B cell (primary cell): ENCODE measurements around the gene LIMD2. TPM values are rescaled to one million over a fixed set of nuclear protein-coding genes. Genes with fewer than 3 reads are reported as not detected.

Experiments used
- ATAC-seq: fragments of 200-7000 bp; cut with Tn5 transposase; one replicate; pipeline ENCODE4 v1.10.0; 2021; ENCODE audit warnings: low read depth, mild to moderate bottlenecking, moderate number of reproducible peaks, moderate library complexity
- CTCF ChIA-PET: fragments of 350-600 bp; sonication (Branson Sonifier 250); formaldehyde crosslinking; loops from one replicate; lab custom pipeline; 2021; ENCODE audit warnings: antibody characterized with exemption, inconsistent platforms; lab: Charles Lee
- POLR2A ChIA-PET: fragments of 350-600 bp; sonication (Branson Sonifier 250); formaldehyde crosslinking; loops from one replicate; lab custom pipeline; 2021; ENCODE audit warnings: antibody characterized with exemption; lab: Charles Lee
- DNase-seq: peaks from one replicate; pipeline ENCODE4 v3.0.0; 2013
- H2AFZ ChIP-seq: 2 replicates; pipeline ENCODE4 v1.6.1; 2012; ENCODE audit warnings: mild to moderate bottlenecking, low read depth, low read length; ENCODE audit not compliant: insufficient read depth, poor library complexity, severe bottlenecking
- H3K27ac ChIP-seq, 2 donors: 1 replicate in 1 of 2; 2 replicates in 1 of 2; pipeline ENCODE4 v1.5.1; 2012 to 2013; ENCODE audit warnings: low read length in 2 of 2, mild to moderate bottlenecking in 2 of 2, moderate library complexity in 1 of 2
- H3K27me3 ChIP-seq, 4 experiments: fragments of 200-600 bp in 1 of 4; sonication (generic) in 1 of 4; replicated peaks in 1 of 4; 1 replicate in 2 of 4; 2 replicates in 2 of 4; pipeline versions ENCODE4 v1.6.1 to v1.7.0; 2013 to 2016; ENCODE audit warnings: low read length in 3 of 4, mild to moderate bottlenecking in 2 of 4, mixed read lengths in 1 of 4, moderate library complexity in 1 of 4; ENCODE audit not compliant: insufficient read depth in 4 of 4, control insufficient read depth in 3 of 4; ENCODE audit errors: control extremely low read depth in 1 of 4
- H3K36me3 ChIP-seq, 2 experiments: replicated peaks in 1 of 2; 1 replicate in 1 of 2; 2 replicates in 1 of 2; pipeline versions ENCODE4 v1.6.1 to v1.7.1; 2013; ENCODE audit warnings: low read length in 1 of 2; ENCODE audit not compliant: insufficient read depth in 2 of 2, control insufficient read depth in 1 of 2; ENCODE audit errors: control extremely low read depth in 1 of 2, extremely low read depth in 1 of 2
- H3K4me1 ChIP-seq, 2 donors: fragments of 200-600 bp in 1 of 2; sonication (generic) in 1 of 2; 1 replicate in 1 of 2; 2 replicates in 1 of 2; pipeline versions ENCODE4 v1.5.1 to v1.6.1; 2013 to 2017; ENCODE audit warnings: low read length in 2 of 2; ENCODE audit not compliant: control insufficient read depth in 2 of 2, insufficient read depth in 2 of 2
- H3K4me2 ChIP-seq: replicated peaks from 2 replicates; pipeline ENCODE3; 2012; ENCODE audit warnings: mild to moderate bottlenecking, low read depth, low read length; ENCODE audit not compliant: poor library complexity, severe bottlenecking
- H3K4me3 ChIP-seq, 5 experiments: fragments of 200-600 bp in 1 of 5; sonication (generic) in 1 of 5; 1 replicate in 3 of 5; 2 replicates in 2 of 5; pipeline versions ENCODE4 v1.5.1 to v1.7.0; 2011 to 2016; ENCODE audit warnings: low read length in 4 of 5, mild to moderate bottlenecking in 4 of 5, low read depth in 2 of 5, control low read depth in 1 of 5, moderate library complexity in 1 of 5; ENCODE audit not compliant: insufficient read depth in 1 of 5; ENCODE audit errors: control extremely low read depth in 1 of 5, extremely low read depth in 1 of 5
- H3K79me2 ChIP-seq: fragments of 200-600 bp; sonication (generic); one replicate; pipeline ENCODE4 v1.6.0; 2016; ENCODE audit warnings: low read length; ENCODE audit not compliant: control insufficient read depth, insufficient read depth
- H3K9ac ChIP-seq: fragments of 200-600 bp; sonication (generic); 2 replicates; pipeline ENCODE4 v1.6.1; 2017; ENCODE audit warnings: mild to moderate bottlenecking, low read length, moderate library complexity
- H3K9me3 ChIP-seq, 3 donors: one replicate each; pipeline versions ENCODE4 v1.6.1 to v1.7.1; 2013; ENCODE audit warnings: low read length in 2 of 3; ENCODE audit not compliant: control insufficient read depth in 2 of 3, insufficient read depth in 1 of 3; ENCODE audit errors: control extremely low read depth in 1 of 3
- H4K20me1 ChIP-seq: 2 replicates; pipeline ENCODE4 v1.6.0; 2012; ENCODE audit warnings: mild to moderate bottlenecking, low read length; ENCODE audit not compliant: insufficient read depth, control insufficient read depth, poor library complexity, severe bottlenecking
- H3K27ac Mint-ChIP-seq: one replicate; pipeline ENCODE4 v1.8.0; 2021; ENCODE audit warnings: mixed read lengths
- H3K27me3 Mint-ChIP-seq: one replicate; pipeline ENCODE4 v1.8.0; 2021; ENCODE audit warnings: mixed read lengths
- H3K4me1 Mint-ChIP-seq: one replicate; pipeline ENCODE4 v1.8.0; 2021; ENCODE audit warnings: mixed read lengths
- H3K4me3 Mint-ChIP-seq: one replicate; pipeline ENCODE4 v1.8.0; 2021; ENCODE audit warnings: mixed read lengths
- H3K9me3 Mint-ChIP-seq: one replicate; pipeline ENCODE4 v1.8.0; 2022; ENCODE audit warnings: mixed read lengths; ENCODE audit not compliant: insufficient read depth
- EZH2 ChIP-seq: IDR thresholded peaks from 2 replicates; pipeline ENCODE4 v1.6.1; 2012; ENCODE audit warnings: borderline replicate concordance, low read depth, mild to moderate bottlenecking, moderate library complexity, low read length; ENCODE audit not compliant: insufficient read depth, poor library complexity, severe bottlenecking
- WGBS: methylation state at CpG from one replicate; pipeline ENCODE4 v1.1.5; 2013; ENCODE audit warnings: missing lambda C conversion rate; ENCODE audit not compliant: insufficient coverage; 5-methylcytosine and 5-hydroxymethylcytosine counted together
- intact Hi-C: fragments of 100-400 bp; cut with micrococcal nuclease; formaldehyde crosslinking; loops from one replicate; pipeline ENCODE4 v1.10.0; 2022
- polyA plus RNA-seq: library from polyadenylated mRNA; depleted of rRNA; stranded (reverse); fragments of >200 nt; gene quantifications from 2 replicates; pipeline ENCODE4 v1.2.3, GENCODE V29; 2012
- total RNA-seq, 2 donors: library from RNA; stranded (reverse); fragments of 120-200 nt in 1 of 2; gene quantifications; 1 replicate in 1 of 2; 2 replicates in 1 of 2; pipeline versions ENCODE4 v1.2.3 to v1.2.4, GENCODE V29; 2013 to 2022
- TF ChIP-seq, protein P1 (sequence below): fragments of 200-600 bp; IDR thresholded peaks from one replicate; pipeline ENCODE4 v1.8.0; 2022; ENCODE audit warnings: antibody characterized with exemption, mild to moderate bottlenecking

Gene LIMD2
- total and polyA plus RNA-seq, 2 donors (not counting 1 experiment from before 2014, with no cell fraction given): 587 to 1,396 TPM

DNA sequence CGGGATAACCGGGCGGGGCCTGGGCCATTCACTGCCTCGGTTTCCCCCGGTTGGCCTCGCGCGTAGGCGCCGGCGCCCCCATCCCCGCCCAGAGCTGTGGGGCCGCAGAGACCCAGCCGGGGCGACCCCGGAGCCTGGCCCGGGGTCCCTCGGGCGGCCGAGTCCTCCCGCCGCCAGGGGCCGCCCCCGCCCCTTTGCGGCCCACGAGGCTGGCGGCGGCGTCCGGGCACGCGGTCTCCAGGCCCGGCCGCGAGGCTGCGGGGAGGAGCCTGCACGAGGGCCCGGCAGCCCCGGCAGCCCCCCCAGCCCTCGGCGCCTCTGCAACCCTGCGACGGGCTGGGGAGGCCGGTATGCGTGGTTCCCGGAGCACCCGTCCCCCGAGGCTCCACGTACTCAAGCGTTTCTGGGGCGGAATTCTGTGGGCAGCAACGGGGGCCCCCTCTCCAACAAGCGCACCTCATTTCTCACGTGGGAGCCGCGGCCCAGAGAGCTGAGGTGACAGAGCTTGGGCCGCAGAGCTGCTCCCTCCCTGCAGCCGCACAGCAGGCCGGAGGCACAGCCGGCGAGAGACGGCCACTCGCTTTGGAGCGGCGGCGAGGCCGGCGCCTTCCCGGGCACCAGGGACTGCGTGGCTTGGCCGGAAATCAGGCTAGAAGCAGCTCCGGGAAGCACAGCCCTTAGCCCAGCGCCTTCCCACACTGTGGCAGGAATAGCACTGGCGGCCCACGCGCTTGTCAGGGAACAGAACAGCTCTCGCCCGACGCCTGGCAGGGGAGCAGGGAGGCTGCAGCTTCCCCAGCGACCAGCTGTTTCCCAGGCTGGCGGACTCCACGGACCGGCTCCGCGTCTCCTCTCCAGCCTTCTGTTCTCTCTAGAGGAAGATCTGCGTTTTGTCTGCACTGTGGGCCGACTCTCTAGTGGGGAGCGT, 867 bp upstream of the LIMD2 start:
- POLR2A ChIA-PET: interaction anchor here (0.6 to 10.6 kb wide), 11 partner anchors 10 to 806 kb away, joined by 4 to 113 read pairs (median 6); partner anchors contain the start of genes CCDC47, CEP95, DDX42 and DDX5
- Histone ChIP-seq H3K4me1 (peaks cover 59 to 66% of the 10 kb centered on the region in 2 donors), H2AFZ (peak overlapping the region; percentile 69), H3K9ac (peak overlapping the region; percentile 93), H3K4me3 (peak overlapping the region in 4 of 5 experiments; percentile 66 to 98 (median 81)), H3K27me3 (no peaks in the 10 kb centered on the region), H3K9me3 (peaks cover 0 to 6% (median 0%) of the 10 kb centered on the region in 3 donors), H3K79me2 (peaks cover 63% of the 10 kb centered on the region), H4K20me1 (peaks cover 50% of the 10 kb centered on the region), H3K36me3 (peaks cover 0 to 46% of the 10 kb centered on the region in 2 experiments), H3K27ac (peak overlapping the region; percentile 82 to 95), H3K4me2 (peak overlapping the region; percentile 99)
- DNase-seq (peak; percentile 86), ATAC-seq (peak; percentile 14)
- intact Hi-C loops: loop anchor here (5.0 kb wide), 1 partner anchor 807 kb away; the partner anchor contains the start of genes CEP95 and DDX5
- Mint-ChIP-seq H3K27me3 (no peaks in the 10 kb centered on the region), H3K27ac (peak overlapping the region; percentile 99), H3K4me1 (peaks cover 67% of the 10 kb centered on the region), H3K9me3 (no peaks in the 10 kb centered on the region), H3K4me3 (peak overlapping the region; percentile 89)
- TF ChIP-seq, protein P1, sequence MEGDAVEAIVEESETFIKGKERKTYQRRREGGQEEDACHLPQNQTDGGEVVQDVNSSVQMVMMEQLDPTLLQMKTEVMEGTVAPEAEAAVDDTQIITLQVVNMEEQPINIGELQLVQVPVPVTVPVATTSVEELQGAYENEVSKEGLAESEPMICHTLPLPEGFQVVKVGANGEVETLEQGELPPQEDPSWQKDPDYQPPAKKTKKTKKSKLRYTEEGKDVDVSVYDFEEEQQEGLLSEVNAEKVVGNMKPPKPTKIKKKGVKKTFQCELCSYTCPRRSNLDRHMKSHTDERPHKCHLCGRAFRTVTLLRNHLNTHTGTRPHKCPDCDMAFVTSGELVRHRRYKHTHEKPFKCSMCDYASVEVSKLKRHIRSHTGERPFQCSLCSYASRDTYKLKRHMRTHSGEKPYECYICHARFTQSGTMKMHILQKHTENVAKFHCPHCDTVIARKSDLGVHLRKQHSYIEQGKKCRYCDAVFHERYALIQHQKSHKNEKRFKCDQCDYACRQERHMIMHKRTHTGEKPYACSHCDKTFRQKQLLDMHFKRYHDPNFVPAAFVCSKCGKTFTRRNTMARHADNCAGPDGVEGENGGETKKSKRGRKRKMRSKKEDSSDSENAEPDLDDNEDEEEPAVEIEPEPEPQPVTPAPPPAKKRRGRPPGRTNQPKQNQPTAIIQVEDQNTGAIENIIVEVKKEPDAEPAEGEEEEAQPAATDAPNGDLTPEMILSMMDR: peak; percentile 46
- TF ChIP-seq EZH2: no peak
- whole genome bisulfite sequencing: 2% methylated on average over 87 of the region's 88 CpGs
- CTCF ChIA-PET: interaction anchor here (1.0 to 4.0 kb wide), 5 partner anchors 9 to 75 kb away, joined by 3 to 26 read pairs (median 6); partner anchors contain the start of genes CCDC47 and STRADA
